Measurements from ENCODE around the gene SIAH1. TPM values are rescaled to one million over a fixed set of nuclear protein-coding genes. Genes with fewer than 3 reads are reported as not detected.
A peak's percentile ranks its signal among the peaks of the same experiment; 100 is the strongest.

SIAH1 gene
- polyA plus RNA-seq, 2 of the 4 experiments (the other 2 are of a cell fraction): 13.3 to 28.5 TPM

DNA sequence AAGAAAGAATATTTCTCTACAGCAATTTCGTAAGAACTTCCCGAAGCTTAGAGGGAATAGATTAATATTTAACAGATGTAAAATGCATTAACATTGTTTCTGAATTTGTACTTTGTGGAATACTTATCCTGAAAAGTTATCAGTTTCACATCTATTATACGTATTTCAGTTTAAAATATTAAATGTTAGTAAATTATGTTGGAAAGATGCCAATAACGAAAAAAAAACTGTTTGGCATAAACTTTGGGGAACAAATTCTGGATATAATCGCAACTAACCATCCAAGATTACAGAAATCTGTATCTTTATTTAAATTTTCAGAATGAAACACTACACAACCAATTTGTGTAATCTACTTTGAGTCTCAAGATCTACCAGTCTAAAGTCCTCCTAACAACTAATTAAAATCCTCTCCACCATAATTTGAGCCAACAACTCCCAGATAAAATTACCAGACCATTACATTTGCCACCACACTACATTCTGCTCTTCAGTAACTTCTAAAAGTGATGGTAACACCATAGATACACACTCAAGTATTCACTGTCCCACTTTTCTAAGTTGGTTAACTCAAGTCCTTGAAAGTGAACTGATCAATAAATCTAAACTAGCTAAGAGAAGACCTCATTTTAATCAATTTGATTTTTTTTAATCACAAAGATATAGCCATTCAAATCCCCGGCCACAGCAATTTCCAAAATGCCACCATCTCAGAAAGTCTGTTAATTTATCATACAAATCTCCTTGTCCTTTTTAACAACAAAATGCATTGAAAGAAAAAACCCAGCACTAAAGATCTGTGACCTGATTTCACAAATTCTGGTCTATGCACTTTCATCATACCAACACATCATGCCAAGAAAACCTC is 2.0 kb downstream of the SIAH1 start:
- Histone ChIP-seq H3K9me3 (no peaks in the 10 kb centered on the region), H3K4me2 (peak overlapping the region; percentile 85), H3K27ac (peak overlapping the region; percentile 99), H3K4me1 (peaks cover 36% of the 10 kb centered on the region), H3K4me3 (peak overlapping the region; percentile 60)
- ATAC-seq (no peak), FAIRE-seq (no peak), DNase-seq (ENCODE audit: low read depth in 1 of 2, low spot score in 1 of 2) (no peak)
- ChIA-PET POLR2A (interaction anchor here (1.4 to 4.0 kb wide), 2 partner anchors 17 to 117 kb away, joined by 5 to 55 read pairs; no protein-coding TSS in a partner anchor), CTCF (interaction anchor here (1.3 to 1.4 kb wide), 2 partner anchors 15 to 159 kb away, joined by 3 to 5 read pairs; no protein-coding TSS in a partner anchor)
- 15% methylated on average over 6 of the region's 6 CpGs for WGBS (ENCODE audit: missing lambda C conversion rate)
- no peak for TF ChIP-seq ZC3H11A (IDR thresholded peaks at IDR 0.05)
- TF ChIP-seq, protein P1, sequence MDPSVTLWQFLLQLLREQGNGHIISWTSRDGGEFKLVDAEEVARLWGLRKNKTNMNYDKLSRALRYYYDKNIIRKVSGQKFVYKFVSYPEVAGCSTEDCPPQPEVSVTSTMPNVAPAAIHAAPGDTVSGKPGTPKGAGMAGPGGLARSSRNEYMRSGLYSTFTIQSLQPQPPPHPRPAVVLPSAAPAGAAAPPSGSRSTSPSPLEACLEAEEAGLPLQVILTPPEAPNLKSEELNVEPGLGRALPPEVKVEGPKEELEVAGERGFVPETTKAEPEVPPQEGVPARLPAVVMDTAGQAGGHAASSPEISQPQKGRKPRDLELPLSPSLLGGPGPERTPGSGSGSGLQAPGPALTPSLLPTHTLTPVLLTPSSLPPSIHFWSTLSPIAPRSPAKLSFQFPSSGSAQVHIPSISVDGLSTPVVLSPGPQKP (IDR thresholded peaks at IDR 0.05; ENCODE audit: low read depth, low read length): no peak
- no peak for TF ChIP-seq MYC (IDR thresholded peaks at IDR 0.05; ENCODE audit: borderline replicate concordance, low read length)
- TF ChIP-seq CEBPB (IDR thresholded peaks at IDR 0.05): peak in 1 of 2 experiments; percentile 24; a peak in 1 of 4 replicates
- no peak for TF ChIP-seq POLR2AphosphoS2 (conservative IDR thresholded peaks at IDR 0.05; ENCODE audit: low read length)
- TF ChIP-seq EHF (CRISPR knock-in tag; IDR thresholded peaks at IDR 0.05): no peak

DNA sequence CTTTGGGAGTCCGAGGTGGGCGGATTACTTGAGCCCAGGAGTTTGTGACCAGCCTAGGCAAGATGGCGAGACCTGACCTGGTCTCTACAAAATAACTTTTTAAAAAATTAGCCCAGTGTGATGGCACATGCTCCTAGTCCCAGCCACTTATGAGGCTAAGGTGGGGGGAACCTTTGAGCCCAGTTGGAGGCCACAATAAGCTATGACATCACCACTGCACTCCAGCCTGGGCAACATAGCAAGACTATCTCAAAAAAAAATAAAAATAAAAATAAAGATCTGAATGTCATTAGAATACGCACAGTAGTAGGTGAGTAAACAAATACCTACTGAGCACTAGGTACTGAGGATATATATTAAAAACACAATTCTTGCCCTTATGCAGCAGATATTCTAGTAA is 3.1 kb downstream of the SIAH1 start:
- H3K4me2 ChIP-seq: peak overlapping the region; percentile 85
- TF ChIP-seq HOXA7 (CRISPR knock-in tag; IDR thresholded peaks at IDR 0.05) (no peak), BHLHE40 (IDR thresholded peaks at IDR 0.05; ENCODE audit: low read depth, low read length) (no peak), KDM1A (IDR thresholded peaks at IDR 0.05; ENCODE audit: low read depth) (no peak), RAD21 (conservative IDR thresholded peaks at IDR 0.05 in 1 of 2, IDR thresholded peaks at IDR 0.05 in 1 of 2) (no peak), CBX2 (IDR thresholded peaks at IDR 0.05; ENCODE audit: borderline replicate concordance, low read depth) (no peak), HOXB5 (CRISPR knock-in tag; IDR thresholded peaks at IDR 0.05) (no peak), POLR2AphosphoS2 (conservative IDR thresholded peaks at IDR 0.05; ENCODE audit: low read length) (no peak), FOSL2 (IDR thresholded peaks at IDR 0.05) (no peak), FOSL2 (CRISPR knock-in tag; IDR thresholded peaks at IDR 0.05) (no peak), FOXS1 (CRISPR knock-in tag; IDR thresholded peaks at IDR 0.05) (no peak), ZNF302 (CRISPR knock-in tag; IDR thresholded peaks at IDR 0.05) (no peak)
- TF ChIP-seq, protein P2, sequence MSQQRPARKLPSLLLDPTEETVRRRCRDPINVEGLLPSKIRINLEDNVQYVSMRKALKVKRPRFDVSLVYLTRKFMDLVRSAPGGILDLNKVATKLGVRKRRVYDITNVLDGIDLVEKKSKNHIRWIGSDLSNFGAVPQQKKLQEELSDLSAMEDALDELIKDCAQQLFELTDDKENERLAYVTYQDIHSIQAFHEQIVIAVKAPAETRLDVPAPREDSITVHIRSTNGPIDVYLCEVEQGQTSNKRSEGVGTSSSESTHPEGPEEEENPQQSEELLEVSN (IDR thresholded peaks at IDR 0.05; ENCODE audit: borderline replicate concordance, low read depth): no peak
- no peak overlapping the region for H3K4me3 ChIP-seq
- peaks cover 40% of the 10 kb centered on the region for H3K4me1 ChIP-seq
- no peaks in the 10 kb centered on the region for H3K9me3 ChIP-seq
- FAIRE-seq (no peak), ATAC-seq (no peak), DNase-seq (ENCODE audit: low read depth in 1 of 2, low spot score in 1 of 2) (no peak)
- peak overlapping the region in 1 of 2 experiments; percentile 19; a peak in 1 of 6 replicates for H3K27ac ChIP-seq
- ChIA-PET POLR2A (no interaction called here), CTCF (interaction anchor here (0.5 kb wide), 1 partner anchor 10 kb away, joined by 3 read pairs; no protein-coding TSS in a partner anchor)
- 96% methylated on average over 4 of the region's 4 CpGs for WGBS (ENCODE audit: missing lambda C conversion rate)

DNA sequence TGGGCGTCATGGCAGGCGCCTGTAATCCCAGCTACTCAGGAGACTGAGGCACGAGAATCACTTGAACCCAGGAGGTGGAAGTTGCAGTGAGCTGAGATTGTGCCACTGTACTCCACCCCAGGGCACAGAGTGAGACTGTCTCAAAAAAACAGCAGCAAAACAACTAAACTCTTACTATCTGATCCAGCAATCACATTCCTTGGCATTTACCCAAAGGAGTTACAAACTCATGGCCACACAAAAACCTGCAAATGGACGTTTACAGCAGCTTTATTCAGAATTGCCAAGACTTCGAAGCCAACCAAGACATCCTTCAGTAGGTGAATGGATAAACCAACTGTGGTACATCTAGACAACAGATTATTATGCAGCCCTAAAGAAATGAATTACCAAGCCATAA is 4.0 kb downstream of the SIAH1 start:
- no peak for TF ChIP-seq EP300 (IDR thresholded peaks at IDR 0.05)
- TF ChIP-seq, protein P1 (IDR thresholded peaks at IDR 0.05; ENCODE audit: low read depth, low read length): no peak
- no peak for TF ChIP-seq CHD4 (IDR thresholded peaks at IDR 0.05; ENCODE audit: borderline replicate concordance)
- TF ChIP-seq EHMT2 (IDR thresholded peaks at IDR 0.05; ENCODE audit: low read depth): no peak
- no peak for TF ChIP-seq SMC3 (IDR thresholded peaks at IDR 0.05)
- TF ChIP-seq, protein P3, sequence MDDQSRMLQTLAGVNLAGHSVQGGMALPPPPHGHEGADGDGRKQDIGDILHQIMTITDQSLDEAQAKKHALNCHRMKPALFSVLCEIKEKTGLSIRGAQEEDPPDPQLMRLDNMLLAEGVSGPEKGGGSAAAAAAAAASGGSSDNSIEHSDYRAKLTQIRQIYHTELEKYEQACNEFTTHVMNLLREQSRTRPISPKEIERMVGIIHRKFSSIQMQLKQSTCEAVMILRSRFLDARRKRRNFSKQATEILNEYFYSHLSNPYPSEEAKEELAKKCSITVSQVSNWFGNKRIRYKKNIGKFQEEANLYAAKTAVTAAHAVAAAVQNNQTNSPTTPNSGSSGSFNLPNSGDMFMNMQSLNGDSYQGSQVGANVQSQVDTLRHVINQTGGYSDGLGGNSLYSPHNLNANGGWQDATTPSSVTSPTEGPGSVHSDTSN (IDR thresholded peaks at IDR 0.05): no peak
- TF ChIP-seq FOSB (CRISPR knock-in tag; IDR thresholded peaks at IDR 0.05): no peak
- no peak for TF ChIP-seq RARB (CRISPR knock-in tag; IDR thresholded peaks at IDR 0.05)
- no peak for TF ChIP-seq HOXA7 (CRISPR knock-in tag; IDR thresholded peaks at IDR 0.05)
- TF ChIP-seq CBX2 (IDR thresholded peaks at IDR 0.05; ENCODE audit: borderline replicate concordance, low read depth): no peak
- TF ChIP-seq HOXB13 (CRISPR knock-in tag; IDR thresholded peaks at IDR 0.05; ENCODE audit: low read depth): no peak
- TF ChIP-seq BHLHE40 (IDR thresholded peaks at IDR 0.05; ENCODE audit: low read depth, low read length): no peak
- TF ChIP-seq JUN (IDR thresholded peaks at IDR 0.05): no peak
- TF ChIP-seq EHF (CRISPR knock-in tag; IDR thresholded peaks at IDR 0.05): no peak
- TF ChIP-seq ESRRA (IDR thresholded peaks at IDR 0.05; ENCODE audit: borderline replicate concordance, low read length): no peak
- TF ChIP-seq, protein P4, sequence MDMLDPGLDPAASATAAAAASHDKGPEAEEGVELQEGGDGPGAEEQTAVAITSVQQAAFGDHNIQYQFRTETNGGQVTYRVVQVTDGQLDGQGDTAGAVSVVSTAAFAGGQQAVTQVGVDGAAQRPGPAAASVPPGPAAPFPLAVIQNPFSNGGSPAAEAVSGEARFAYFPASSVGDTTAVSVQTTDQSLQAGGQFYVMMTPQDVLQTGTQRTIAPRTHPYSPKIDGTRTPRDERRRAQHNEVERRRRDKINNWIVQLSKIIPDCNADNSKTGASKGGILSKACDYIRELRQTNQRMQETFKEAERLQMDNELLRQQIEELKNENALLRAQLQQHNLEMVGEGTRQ (IDR thresholded peaks at IDR 0.05): no peak
- ChIA-PET CTCF (interaction anchor here (0.8 kb wide), 1 partner anchor 162 kb away, joined by 3 read pairs; no protein-coding TSS in a partner anchor), POLR2A (interaction anchor here (1.7 kb wide), 1 partner anchor 15 kb away, joined by 6 read pairs; no protein-coding TSS in a partner anchor)
- H3K4me3 ChIP-seq: no peak overlapping the region
- no peak overlapping the region for H3K27ac ChIP-seq
- no peak for ATAC-seq
- WGBS (ENCODE audit: missing lambda C conversion rate): 81% methylated on average over 5 of the region's 5 CpGs
- peak overlapping the region; percentile 3; the same call in 1 of the 3 replicates for H3K4me2 ChIP-seq
- FAIRE-seq: no peak
- no peaks in the 10 kb centered on the region for H3K9me3 ChIP-seq
- peaks cover 49% of the 10 kb centered on the region for H3K4me1 ChIP-seq
- DNase-seq (ENCODE audit: low read depth in 1 of 2, low spot score in 1 of 2): no peak

Measured in A549 (cell line).